Naive thymus-derived CD8-positive, alpha-beta T cell (primary cell): Measurements from ENCODE around the gene RERE. TPM values are rescaled to one million over a fixed set of nuclear protein-coding genes. Genes with fewer than 3 reads are reported as not detected.
A peak's percentile ranks its signal among the peaks of the same experiment; 100 is the strongest.

Source experiments
- ATAC-seq, 2 donors: fragments of 150-1000 bp; cut with Tn5 transposase in 1 of 2; sonication (Bioruptor Pico), chemical (Tn5 transposase) in 1 of 2; 1 replicate in 1 of 2; 2 replicates in 1 of 2; pipeline ENCODE4 v1.10.0; 2021; ENCODE audit warnings: mild to moderate bottlenecking in 2 of 2, moderate library complexity in 2 of 2
- POLR2A ChIA-PET: fragments of 350-600 bp; sonication (Branson Sonifier 250); formaldehyde crosslinking; loops from one replicate; lab custom pipeline; 2021; ENCODE audit warnings: antibody characterized with exemption; lab: Charles Lee
- DNase-seq, 10 donors: peaks; one replicate each; pipeline versions ENCODE4 v3.0.0 to v3.0.0-alpha.2; 2020 to 2022
- H3K27ac Mint-ChIP-seq, 10 donors: one replicate each; pipeline ENCODE4 v1.8.0; 2020 to 2022; ENCODE audit warnings: mild to moderate bottlenecking in 10 of 10, mixed read lengths in 10 of 10, moderate library complexity in 4 of 10, inconsistent platforms in 1 of 10
- H3K27me3 Mint-ChIP-seq, 5 donors: one replicate each; pipeline ENCODE4 v1.8.0; 2021 to 2022; ENCODE audit warnings: mixed read lengths in 5 of 5
- H3K36me3 Mint-ChIP-seq, 3 donors: one replicate each; pipeline ENCODE4 v1.8.0; 2020 to 2022; ENCODE audit warnings: mixed read lengths in 3 of 3, mild to moderate bottlenecking in 2 of 3, inconsistent platforms in 1 of 3
- H3K4me1 Mint-ChIP-seq, 4 donors: one replicate each; pipeline ENCODE4 v1.8.0; 2021 to 2022; ENCODE audit warnings: mixed read lengths in 4 of 4
- H3K4me3 Mint-ChIP-seq, 10 donors: one replicate each; pipeline ENCODE4 v1.8.0; 2020 to 2022; ENCODE audit warnings: mild to moderate bottlenecking in 10 of 10, mixed read lengths in 10 of 10, moderate library complexity in 6 of 10, inconsistent platforms in 1 of 10
- H3K9me3 Mint-ChIP-seq, 9 donors: one replicate each; pipeline ENCODE4 v1.8.0; 2020 to 2022; ENCODE audit warnings: mixed read lengths in 9 of 9, mild to moderate bottlenecking in 3 of 9, inconsistent platforms in 1 of 9, moderate library complexity in 1 of 9
- polyA plus RNA-seq, 3 donors: library from polyadenylated mRNA; unstranded; fragments of 300-500 nt; fragmentation: Illumina TruSeq; gene quantifications; one replicate each; pipeline ENCODE4 v1.2.3, GENCODE V29; 2021
- total RNA-seq, 8 experiments: library from RNA in 2 of 8; stranded (reverse) in 2 of 8; gene quantifications; one replicate each; pipeline ENCODE4 v1.2.3 and lab custom pipeline; 2021 to 2026

RERE gene
- total and polyA plus RNA-seq, 5 experiments from 2014 or later: 4.1 to 84.2 (median 8.8) TPM

DNA sequence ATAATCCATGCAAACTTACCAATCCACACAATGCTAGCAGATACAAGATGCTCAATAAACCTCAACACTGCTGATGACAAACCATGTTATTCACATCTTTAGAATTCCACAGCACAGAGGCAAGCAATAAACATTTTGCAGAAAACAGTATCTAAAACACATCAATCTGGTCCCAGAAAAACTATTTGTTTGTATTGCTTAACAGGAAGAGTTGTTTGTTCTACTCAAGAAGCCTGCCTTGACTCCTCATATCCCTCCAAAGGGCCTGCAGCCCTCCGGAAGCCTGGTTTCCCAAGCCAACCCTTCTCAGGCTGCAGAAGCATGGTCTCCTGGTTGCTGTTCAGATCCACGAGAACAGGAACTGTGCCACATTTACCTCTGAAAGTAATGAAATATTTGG lies 139.7 kb downstream of the RERE start:
- ATAC-seq (no peak), DNase-seq (no peak)
- H3K4me3 Mint-ChIP-seq: no peak overlapping the region
- POLR2A ChIA-PET: no interaction called here
- no peaks in the 10 kb centered on the region for H3K27me3 Mint-ChIP-seq
- peaks cover 0 to 6% (median 2%) of the 10 kb centered on the region in 3 donors for H3K36me3 Mint-ChIP-seq
- no peaks in the 10 kb centered on the region for H3K9me3 Mint-ChIP-seq
- peaks cover 5 to 21% (median 12%) of the 10 kb centered on the region in 4 donors for H3K4me1 Mint-ChIP-seq
- H3K27ac Mint-ChIP-seq: peak overlapping the region in 2 of 10 donors; percentile 23 to 30

DNA sequence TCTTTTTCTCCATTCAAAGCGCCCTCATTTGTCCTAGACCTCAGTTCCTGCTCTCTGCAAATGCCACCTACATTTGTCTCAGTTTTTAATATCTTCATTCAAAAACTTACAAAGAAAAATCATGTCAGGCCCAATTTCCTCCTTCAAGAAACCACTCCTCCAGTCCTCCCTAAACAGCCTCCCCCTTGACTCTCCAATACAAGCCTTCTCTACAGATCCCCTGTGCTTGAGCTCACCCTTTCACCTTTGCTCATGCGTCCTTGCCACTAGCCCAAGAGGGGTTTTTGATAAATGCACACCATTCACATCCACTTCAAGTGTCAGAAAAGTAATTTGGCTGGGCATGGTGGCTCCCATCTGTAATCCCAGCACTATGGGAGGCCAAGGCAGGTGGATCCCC lies 140.6 kb downstream of the RERE start:
- Mint-ChIP-seq H3K36me3 (peaks cover 0 to 6% (median 2%) of the 10 kb centered on the region in 3 donors), H3K27ac (peak overlapping the region in 1 of 10 donors; percentile 23), H3K4me1 (peaks cover 3 to 24% (median 10%) of the 10 kb centered on the region in 4 donors), H3K9me3 (no peaks in the 10 kb centered on the region), H3K4me3 (no peak overlapping the region), H3K27me3 (no peaks in the 10 kb centered on the region)
- ATAC-seq (no peak), DNase-seq (no peak)
- POLR2A ChIA-PET: no interaction called here

DNA sequence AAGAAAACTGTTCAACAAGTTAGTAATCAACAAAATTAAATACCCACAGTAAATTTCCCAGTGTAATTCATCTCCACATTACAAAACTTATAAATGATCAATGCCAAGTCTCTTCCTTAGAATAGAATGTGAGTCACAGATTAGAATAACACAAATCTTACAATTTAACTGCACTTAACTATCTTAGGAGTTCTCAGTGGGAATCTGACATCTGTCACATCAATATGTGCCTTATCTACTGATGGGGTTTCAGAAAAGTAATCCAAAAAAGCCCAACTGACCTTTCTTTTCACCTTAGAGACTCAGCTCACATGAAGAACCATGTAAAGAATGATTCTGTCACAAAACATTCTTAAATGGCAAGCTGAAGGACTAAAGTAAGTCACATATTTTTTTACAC lies 141.4 kb downstream of the RERE start:
- no peak for ATAC-seq
- H3K9me3 Mint-ChIP-seq: no peaks in the 10 kb centered on the region
- H3K36me3 Mint-ChIP-seq: peaks cover 0 to 6% (median 2%) of the 10 kb centered on the region in 3 donors
- POLR2A ChIA-PET: no interaction called here
- H3K27me3 Mint-ChIP-seq: no peaks in the 10 kb centered on the region
- H3K4me1 Mint-ChIP-seq: peaks cover 7 to 31% (median 10%) of the 10 kb centered on the region in 4 donors
- H3K27ac Mint-ChIP-seq: no peak overlapping the region
- DNase-seq: no peak
- no peak overlapping the region for H3K4me3 Mint-ChIP-seq

DNA sequence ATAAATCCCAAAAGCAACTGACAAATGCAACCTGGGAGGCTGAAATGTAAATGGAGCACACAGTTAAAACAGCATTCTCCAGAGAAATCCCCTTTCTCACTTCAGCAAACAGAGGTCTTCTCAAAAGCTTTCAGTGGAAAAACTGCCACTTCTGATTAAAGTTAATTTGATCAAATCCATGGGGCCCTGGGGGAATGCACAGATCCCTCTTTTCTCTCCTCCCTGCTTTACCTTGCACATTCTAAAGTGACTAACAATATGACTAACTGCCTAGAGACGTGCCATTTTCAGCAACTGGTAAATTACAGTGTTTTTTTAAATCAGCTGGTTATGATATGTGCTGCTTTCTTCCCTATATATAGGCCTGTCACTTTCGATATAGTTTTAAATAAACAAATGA lies 142.5 kb downstream of the RERE start:
- Mint-ChIP-seq H3K9me3 (no peaks in the 10 kb centered on the region), H3K36me3 (peaks cover 0 to 6% (median 2%) of the 10 kb centered on the region in 3 donors), H3K27ac (no peak overlapping the region), H3K4me1 (peaks cover 19 to 43% (median 21%) of the 10 kb centered on the region in 4 donors), H3K27me3 (no peaks in the 10 kb centered on the region), H3K4me3 (no peak overlapping the region)
- ATAC-seq: no peak
- no peak for DNase-seq
- POLR2A ChIA-PET: no interaction called here

DNA sequence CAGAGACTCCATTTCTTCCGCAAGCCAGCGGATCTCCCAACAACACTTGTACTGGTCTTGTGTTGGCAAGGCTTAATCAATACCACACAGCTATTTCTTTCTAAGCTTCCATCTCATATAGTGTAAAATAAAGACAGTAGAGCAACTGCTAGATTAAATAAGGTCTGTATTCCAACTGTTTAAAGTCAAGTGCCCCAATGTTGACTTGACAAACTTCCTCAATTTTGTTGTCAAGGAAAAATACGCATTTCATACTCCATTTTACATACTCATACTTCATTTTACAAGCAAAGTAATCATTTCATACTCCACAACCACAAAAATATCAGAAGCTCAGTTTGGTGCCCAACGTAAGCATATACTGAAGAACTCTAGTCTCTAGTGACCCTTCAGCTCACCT lies 143.0 kb downstream of the RERE start:
- POLR2A ChIA-PET: no interaction called here
- H3K9me3 Mint-ChIP-seq: no peaks in the 10 kb centered on the region
- H3K4me3 Mint-ChIP-seq: no peak overlapping the region

DNA sequence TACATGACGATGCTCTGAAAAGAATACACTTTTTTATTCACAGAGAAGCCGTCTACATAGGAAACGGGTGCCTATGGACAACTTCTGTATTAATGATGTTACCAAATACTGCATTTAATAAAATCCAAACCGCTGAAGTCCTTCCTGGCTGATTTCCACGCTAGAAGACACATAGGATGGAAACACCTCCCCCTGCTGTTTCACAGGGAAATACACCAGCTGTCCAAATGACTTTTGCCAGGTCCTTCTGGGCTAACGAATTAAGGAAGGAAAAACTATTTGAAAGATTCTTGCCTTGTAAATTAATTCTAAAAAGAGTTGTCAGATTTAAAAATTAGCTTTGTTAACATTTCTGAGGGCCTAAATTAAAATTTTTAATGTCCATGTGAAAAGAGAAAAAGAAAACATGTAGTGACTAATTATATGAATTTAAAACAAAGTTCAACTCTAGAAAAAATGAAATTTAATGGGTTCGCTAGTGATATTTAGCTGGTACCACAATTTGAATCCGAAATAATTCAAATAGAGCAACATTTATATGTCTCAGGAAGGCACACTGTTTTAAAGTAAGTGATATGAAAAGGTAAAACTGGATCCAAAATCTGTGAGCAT lies 146.0 kb downstream of the RERE start:
- POLR2A ChIA-PET: no interaction called here
- no peak for ATAC-seq
- peak in 2 of 10 donors; percentile 7 to 19 for DNase-seq
- H3K4me3 Mint-ChIP-seq: no peak overlapping the region
- H3K4me1 Mint-ChIP-seq: peaks cover 26 to 56% (median 29%) of the 10 kb centered on the region in 4 donors
- H3K36me3 Mint-ChIP-seq: no peaks in the 10 kb centered on the region
- H3K9me3 Mint-ChIP-seq: no peaks in the 10 kb centered on the region
- H3K27me3 Mint-ChIP-seq: no peaks in the 10 kb centered on the region
- H3K27ac Mint-ChIP-seq: no peak overlapping the region

More for the DNA sequence above, 143.0 kb downstream of the RERE start:
- ATAC-seq (no peak), DNase-seq (no peak)
- Mint-ChIP-seq H3K4me1 (peaks cover 21 to 47% (median 24%) of the 10 kb centered on the region in 4 donors), H3K36me3 (peaks cover 0 to 6% (median 2%) of the 10 kb centered on the region in 3 donors), H3K27me3 (no peaks in the 10 kb centered on the region), H3K27ac (peak overlapping the region in 1 of 10 donors; percentile 23)

DNA sequence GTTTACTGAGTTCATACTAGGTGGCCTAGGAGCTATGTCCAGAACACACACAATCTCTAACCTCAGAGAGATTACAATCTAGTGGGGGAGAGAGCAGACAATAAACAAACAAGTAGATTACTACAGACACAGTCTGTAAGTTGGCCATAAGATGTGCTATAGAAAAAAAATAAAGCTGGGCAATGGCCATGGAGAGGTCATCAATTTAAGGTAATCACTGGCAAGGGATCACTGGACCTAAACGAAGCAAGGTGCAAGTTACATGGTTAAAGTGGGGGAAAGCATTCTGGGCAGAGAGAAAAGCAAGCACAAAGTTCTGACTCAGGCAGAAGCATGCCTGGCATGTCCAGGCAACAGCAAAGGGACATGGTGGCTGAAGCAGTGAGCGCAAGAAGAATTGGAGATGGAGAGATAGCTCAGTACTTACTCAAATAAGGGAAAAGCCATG lies 147.0 kb downstream of the RERE start:
- POLR2A ChIA-PET: no interaction called here

DNA sequence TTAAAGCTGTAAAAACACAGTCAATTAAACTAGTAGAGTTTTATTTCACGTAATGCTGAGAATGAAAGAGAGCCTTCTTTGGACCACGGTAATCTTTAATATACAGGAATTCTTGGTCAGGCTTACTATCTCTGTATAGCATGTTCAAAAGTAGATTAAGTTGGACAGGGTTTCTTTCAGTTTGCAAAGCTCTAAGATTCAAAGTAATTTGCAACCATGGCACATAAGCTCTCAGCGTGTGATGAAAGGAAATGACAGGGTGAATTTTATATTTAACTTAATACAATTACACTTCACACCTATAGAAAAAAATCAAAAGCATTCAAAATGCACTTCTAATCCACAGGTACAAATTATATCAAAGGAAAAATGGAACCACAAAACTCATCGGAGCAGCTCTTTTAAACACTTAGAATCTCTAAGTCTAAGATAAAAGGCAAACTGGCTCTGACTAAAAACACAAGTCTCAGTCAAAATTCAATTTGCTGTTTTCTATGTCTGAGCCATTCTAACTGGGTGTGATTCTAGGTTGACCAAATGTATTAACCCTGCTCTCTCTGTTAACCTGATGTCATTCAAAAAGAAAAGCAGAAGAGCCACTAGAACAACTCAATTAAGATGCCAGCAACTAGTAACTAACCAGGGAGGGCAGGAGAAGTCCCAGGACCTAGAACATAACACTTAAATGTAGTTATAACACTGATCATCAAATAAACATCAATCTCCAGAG lies 147.7 kb downstream of the RERE start:
- ATAC-seq (peak in 1 of 2 donors; percentile 29), DNase-seq (no peak)
- no peaks in the 10 kb centered on the region for H3K9me3 Mint-ChIP-seq
- no peaks in the 10 kb centered on the region for H3K27me3 Mint-ChIP-seq
- H3K4me1 Mint-ChIP-seq: peaks cover 27 to 48% (median 31%) of the 10 kb centered on the region in 4 donors
- POLR2A ChIA-PET: interaction anchor here (0.6 kb wide), 1 partner anchor 60 kb away, joined by 7 read pairs; no protein-coding TSS in a partner anchor
- no peaks in the 10 kb centered on the region for H3K36me3 Mint-ChIP-seq
- peak overlapping the region in 5 of 10 donors; percentile 6 to 52 (median 45) for H3K27ac Mint-ChIP-seq
- H3K4me3 Mint-ChIP-seq: peak overlapping the region in 3 of 10 donors; percentile 16 to 49 (median 36)

More for the DNA sequence above, 147.0 kb downstream of the RERE start:
- Mint-ChIP-seq H3K36me3 (no peaks in the 10 kb centered on the region), H3K27ac (peak overlapping the region in 3 of 10 donors; percentile 31 to 52 (median 46)), H3K4me1 (peaks cover 28 to 51% (median 32%) of the 10 kb centered on the region in 4 donors), H3K4me3 (peak overlapping the region in 2 of 10 donors; percentile 11 to 16), H3K9me3 (no peaks in the 10 kb centered on the region), H3K27me3 (no peaks in the 10 kb centered on the region)
- no peak for DNase-seq
- ATAC-seq: no peak

DNA sequence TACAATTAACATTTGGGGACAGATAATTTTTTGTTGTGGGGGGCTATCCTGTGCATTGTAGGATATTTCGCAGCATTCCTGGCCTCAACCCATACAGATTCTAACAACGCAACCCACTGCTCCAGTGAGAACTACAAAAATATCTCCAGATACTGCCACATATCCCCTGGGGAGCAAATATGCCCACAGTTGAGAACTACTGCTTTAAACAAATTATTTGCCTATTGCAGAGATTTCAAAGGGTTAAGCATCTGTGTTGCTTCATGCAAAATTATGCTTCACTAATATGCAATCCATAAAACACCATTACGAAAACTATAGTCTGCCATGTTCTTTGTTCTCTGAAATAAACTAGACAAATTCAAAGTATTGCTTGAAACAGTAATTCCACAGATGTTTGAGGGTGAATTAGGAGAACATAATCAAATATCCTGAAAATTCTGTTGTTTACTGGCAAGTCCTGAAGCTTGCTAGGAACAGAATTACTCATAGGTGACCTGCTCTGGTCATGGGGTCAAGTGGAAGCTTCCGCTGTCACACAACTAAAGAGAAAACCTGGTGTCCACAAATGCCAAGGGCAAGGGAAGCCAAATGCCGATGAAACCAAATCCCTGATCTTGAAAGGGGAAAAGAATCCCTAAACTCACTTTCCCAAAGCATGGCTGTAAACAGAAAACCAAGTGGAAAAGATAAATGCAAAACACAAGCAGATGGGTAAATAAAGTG lies 149.4 kb downstream of the RERE start:
- H3K9me3 Mint-ChIP-seq: no peaks in the 10 kb centered on the region
- no peak for ATAC-seq
- H3K4me3 Mint-ChIP-seq: no peak overlapping the region
- no peak for DNase-seq
- H3K27ac Mint-ChIP-seq: no peak overlapping the region
- no peaks in the 10 kb centered on the region for H3K36me3 Mint-ChIP-seq
- no peaks in the 10 kb centered on the region for H3K27me3 Mint-ChIP-seq
- POLR2A ChIA-PET: no interaction called here
- H3K4me1 Mint-ChIP-seq: peaks cover 24 to 43% (median 31%) of the 10 kb centered on the region in 4 donors

DNA sequence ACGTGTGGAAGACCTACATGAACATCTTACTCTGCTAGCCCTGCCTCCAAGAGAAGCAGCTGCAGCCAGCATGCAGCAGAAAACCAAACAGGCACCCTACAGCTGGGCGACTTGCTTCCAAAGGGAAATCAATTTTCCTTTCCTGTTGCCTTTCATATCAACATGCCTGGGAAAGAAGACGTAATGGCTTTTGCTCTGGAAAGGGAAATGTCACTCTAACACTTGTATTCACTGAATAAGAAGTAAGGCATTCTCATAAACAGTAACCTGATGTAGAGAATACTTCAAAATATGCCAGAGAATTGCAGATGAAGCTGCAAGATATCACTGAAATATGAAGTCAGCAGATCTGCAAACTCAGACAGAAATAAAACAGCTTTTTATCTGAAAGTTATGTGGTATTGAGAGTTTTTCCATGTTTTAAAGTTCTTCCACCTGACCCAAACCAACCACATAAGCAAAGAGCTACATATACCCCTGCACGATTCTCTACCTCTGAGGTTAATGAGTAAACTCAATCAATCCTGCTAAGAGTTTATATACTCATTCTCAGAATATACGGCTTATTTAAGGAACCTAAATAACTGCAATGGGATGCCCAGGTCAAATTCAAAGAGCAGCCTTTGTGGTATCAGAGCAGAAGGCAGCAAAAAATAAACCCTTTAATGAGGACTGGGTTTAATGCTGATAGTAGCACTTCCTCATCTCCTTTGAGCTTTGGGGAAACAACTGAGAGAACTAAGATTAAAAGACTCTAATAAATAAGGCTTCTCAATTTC lies 150.9 kb downstream of the RERE start:
- ATAC-seq: no peak
- no peak overlapping the region for H3K4me3 Mint-ChIP-seq
- no peak for DNase-seq
- no peaks in the 10 kb centered on the region for H3K27me3 Mint-ChIP-seq
- POLR2A ChIA-PET: no interaction called here
- H3K27ac Mint-ChIP-seq: peak overlapping the region in 1 of 10 donors; percentile 11
- H3K9me3 Mint-ChIP-seq: no peaks in the 10 kb centered on the region
- H3K4me1 Mint-ChIP-seq: peaks cover 26 to 38% (median 31%) of the 10 kb centered on the region in 4 donors
- H3K36me3 Mint-ChIP-seq: no peaks in the 10 kb centered on the region

DNA sequence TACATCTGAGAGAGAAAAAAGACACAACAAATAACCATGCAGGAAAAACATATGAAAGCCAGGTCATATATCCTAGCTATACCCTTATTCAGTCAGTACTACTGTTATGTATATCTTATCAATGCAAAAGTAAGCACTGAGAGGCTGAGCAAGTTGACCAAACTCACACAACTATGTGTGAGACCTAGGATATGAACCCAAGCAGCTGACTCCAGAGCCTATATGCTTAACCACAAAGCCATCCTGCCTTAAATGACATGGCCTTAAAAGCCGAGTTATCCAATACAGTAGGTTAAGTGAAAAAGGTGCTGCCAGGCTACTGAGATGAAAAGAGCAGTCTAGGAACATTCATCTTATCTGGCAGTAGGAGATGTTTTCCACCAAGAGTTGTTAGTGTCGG lies 151.6 kb downstream of the RERE start:
- Mint-ChIP-seq H3K27ac (no peak overlapping the region), H3K9me3 (no peaks in the 10 kb centered on the region), H3K27me3 (no peaks in the 10 kb centered on the region), H3K36me3 (no peaks in the 10 kb centered on the region), H3K4me1 (peaks cover 22 to 30% (median 25%) of the 10 kb centered on the region in 4 donors), H3K4me3 (no peak overlapping the region)
- POLR2A ChIA-PET: no interaction called here
- DNase-seq: no peak
- ATAC-seq: no peak

DNA sequence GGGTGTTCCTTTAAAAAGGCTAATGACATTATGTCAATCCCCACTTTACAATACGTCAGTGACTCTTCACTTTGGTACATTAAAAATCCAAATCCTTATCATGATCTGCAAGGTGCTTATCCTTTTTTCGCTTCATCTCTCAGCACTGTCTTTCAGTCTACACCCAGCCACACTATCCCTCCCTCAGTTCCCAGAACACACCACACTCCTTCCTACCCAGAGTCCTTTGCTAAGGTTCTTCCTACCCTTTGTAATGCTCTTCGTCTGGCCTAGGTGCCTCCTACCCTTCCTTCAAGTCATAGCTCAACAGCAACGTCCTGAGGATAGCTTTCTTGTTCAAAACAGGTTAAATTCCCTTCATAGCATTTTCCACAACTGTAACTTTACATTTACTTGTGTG lies 152.6 kb downstream of the RERE start:
- Mint-ChIP-seq H3K4me3 (no peak overlapping the region), H3K4me1 (peaks cover 12 to 21% (median 16%) of the 10 kb centered on the region in 4 donors), H3K36me3 (no peaks in the 10 kb centered on the region), H3K27ac (no peak overlapping the region), H3K9me3 (no peaks in the 10 kb centered on the region), H3K27me3 (no peaks in the 10 kb centered on the region)
- no peak for ATAC-seq
- POLR2A ChIA-PET: interaction anchor here (0.5 kb wide), 1 partner anchor 10 kb away, joined by 3 read pairs; no protein-coding TSS in a partner anchor
- DNase-seq: no peak
